H1 (cell line): Measurements from ENCODE around the gene PFKP. TPM values are rescaled to one million over a fixed set of nuclear protein-coding genes. Genes with fewer than 3 reads are reported as not detected.
"Not testable (repeated sequence)": the region's sequence is repeated elsewhere in the genome, so short reads cannot be mapped to it uniquely, and the experiment has no call there.

ENCODE experiments used
- CTCF ChIA-PET: fragments of 300-600 bp; sonication (Branson Sonifier 250); formaldehyde crosslinking; loops from one replicate; lab custom pipeline; 2021; ENCODE audit not compliant: partially characterized antibody; lab: Charles Lee
- POLR2A ChIA-PET: fragments of 300-600 bp; sonication (Branson Sonifier 250); formaldehyde crosslinking; loops from one replicate; lab custom pipeline; 2021; ENCODE audit warnings: inconsistent platforms; ENCODE audit not compliant: partially characterized antibody; lab: Charles Lee
- DNase-seq, 2 experiments: peaks; one replicate each; pipeline versions ENCODE4 v3.0.0 to v3.0.0-alpha.2; 2010 to 2022; ENCODE audit warnings: low spot score in 2 of 2, low read depth in 1 of 2, mixed read lengths in 1 of 2
- FAIRE-seq: peaks from 2 replicates; lab custom pipeline; 2011; peaks lifted over from hg19 to GRCh38; lab: Jason Lieb, UNC
- H2AFZ ChIP-seq: 2 replicates; pipeline ENCODE4 v1.8.1; 2012; ENCODE audit warnings: low read length, inconsistent platforms
- H2AK5ac ChIP-seq: 2 replicates; pipeline ENCODE4 v1.6.1; 2013; ENCODE audit warnings: low read depth, low read length
- H2BK120ac ChIP-seq: replicated peaks from 2 replicates; pipeline ENCODE3; 2013; ENCODE audit warnings: low read depth, low read length, inconsistent platforms
- H2BK12ac ChIP-seq: 2 replicates; pipeline ENCODE4 v1.6.1; 2013; ENCODE audit warnings: low read depth, low read length
- H2BK15ac ChIP-seq: 2 replicates; pipeline ENCODE4 v1.6.1; 2013; ENCODE audit warnings: low read length
- H2BK20ac ChIP-seq: 2 replicates; pipeline ENCODE4 v1.6.1; 2013; ENCODE audit warnings: low read length
- H2BK5ac ChIP-seq: 2 replicates; pipeline ENCODE4 v1.6.1; 2013; ENCODE audit warnings: low read depth, low read length
- H3K14ac ChIP-seq: 2 replicates; pipeline ENCODE4 v1.6.1; 2013; ENCODE audit warnings: inconsistent platforms; ENCODE audit not compliant: insufficient read length
- H3K18ac ChIP-seq: 2 replicates; pipeline ENCODE4 v1.6.1; 2013; ENCODE audit warnings: low read length; ENCODE audit errors: extremely low read depth
- H3K23ac ChIP-seq: 2 replicates; pipeline ENCODE4 v1.6.1; 2013; ENCODE audit warnings: inconsistent platforms; ENCODE audit not compliant: insufficient read length
- H3K23me2 ChIP-seq: 2 replicates; pipeline ENCODE4 v1.6.1; 2013; ENCODE audit warnings: low read depth, low read length
- H3K27ac ChIP-seq: 2 replicates; pipeline ENCODE4 v1.6.1; 2011; ENCODE audit warnings: low read depth, low read length, inconsistent platforms
- H3K27me3 ChIP-seq, 4 experiments: replicated peaks in 1 of 4; 1 replicate in 1 of 4; 2 replicates in 3 of 4; pipeline versions ENCODE4 v1.6.1 to v1.8.1; 2011 to 2013; ENCODE audit warnings: low read length in 3 of 4, mild to moderate bottlenecking in 3 of 4, inconsistent platforms in 2 of 4, mixed read lengths in 2 of 4, moderate library complexity in 1 of 4; ENCODE audit not compliant: control insufficient read depth in 3 of 4, insufficient read depth in 3 of 4; ENCODE audit errors: extremely low read depth in 1 of 4
- H3K36me3 ChIP-seq, 4 experiments: 2 replicates each; pipeline versions ENCODE4 v1.6.1 to v1.8.1; 2011 to 2013; ENCODE audit warnings: mild to moderate bottlenecking in 4 of 4, low read length in 3 of 4, moderate library complexity in 2 of 4, control low read depth in 1 of 4, inconsistent platforms in 1 of 4; ENCODE audit not compliant: insufficient read depth in 4 of 4, control insufficient read depth in 2 of 4
- H3K4ac ChIP-seq: replicated peaks from 2 replicates; pipeline ENCODE3; 2013; ENCODE audit warnings: low read length, low read depth, mixed read lengths, inconsistent platforms; ENCODE audit not compliant: insufficient read length
- H3K4me1 ChIP-seq, 4 experiments: replicated peaks in 1 of 4; 1 replicate in 1 of 4; 2 replicates in 3 of 4; pipeline versions ENCODE4 v1.6.1 to v1.8.1; 2011 to 2013; ENCODE audit warnings: low read length in 3 of 4, inconsistent platforms in 2 of 4, mixed read lengths in 1 of 4; ENCODE audit not compliant: insufficient read depth in 4 of 4, control insufficient read depth in 3 of 4
- H3K4me2 ChIP-seq, 2 experiments: 2 replicates each; pipeline versions ENCODE4 v1.6.1 to v1.8.1; 2011 to 2013; ENCODE audit warnings: low read depth in 2 of 2, low read length in 2 of 2, control low read depth in 1 of 2, inconsistent platforms in 1 of 2, mild to moderate bottlenecking in 1 of 2; ENCODE audit not compliant: insufficient read depth in 1 of 2
- H3K4me3 ChIP-seq, 4 experiments: fragments of 200-600, 300-600 bp in 1 of 4; sonication (generic), shearing (Covaris generic), sonication (Bioruptor Twin) in 1 of 4; 2 replicates each; pipeline versions ENCODE4 v1.5.1 to v1.8.1; 2011 to 2016; ENCODE audit warnings: low read length in 4 of 4, low read depth in 3 of 4, control low read depth in 2 of 4, inconsistent platforms in 2 of 4, mild to moderate bottlenecking in 2 of 4, mixed read lengths in 1 of 4, moderate library complexity in 1 of 4; ENCODE audit not compliant: insufficient read depth in 2 of 4; ENCODE audit errors: extremely low read depth in 1 of 4
- H3K56ac ChIP-seq: replicated peaks from 2 replicates; pipeline ENCODE3; 2013; ENCODE audit warnings: low read depth, mild to moderate bottlenecking, mixed read lengths, low read length, inconsistent platforms; ENCODE audit not compliant: insufficient read length
- H3K79me1 ChIP-seq: 2 replicates; pipeline ENCODE4 v1.6.1; 2013; ENCODE audit warnings: low read depth, low read length, control low read depth
- H3K79me2 ChIP-seq, 2 experiments: 2 replicates each; pipeline versions ENCODE4 v1.6.1 to v1.8.1; 2012 to 2013; ENCODE audit warnings: low read length in 2 of 2, mild to moderate bottlenecking in 2 of 2, inconsistent platforms in 1 of 2; ENCODE audit not compliant: insufficient read depth in 2 of 2, control insufficient read depth in 1 of 2
- H3K9ac ChIP-seq, 4 experiments: replicated peaks in 1 of 4; 1 replicate in 1 of 4; 2 replicates in 3 of 4; pipeline versions ENCODE4 v1.6.1 to v1.8.1; 2011 to 2013; ENCODE audit warnings: low read depth in 3 of 4, low read length in 3 of 4, control low read depth in 2 of 4, mild to moderate bottlenecking in 2 of 4, moderate library complexity in 2 of 4, inconsistent platforms in 1 of 4; ENCODE audit errors: extremely low read depth in 1 of 4
- H3K9me3 ChIP-seq, 2 experiments: 2 replicates each; pipeline versions ENCODE4 v1.6.1 to v1.8.1; 2012 to 2013; ENCODE audit warnings: mild to moderate bottlenecking in 2 of 2, moderate library complexity in 2 of 2, control low read depth in 1 of 2, inconsistent platforms in 1 of 2, low read depth in 1 of 2, low read length in 1 of 2, mixed read lengths in 1 of 2; ENCODE audit not compliant: insufficient read depth in 2 of 2
- H4K20me1 ChIP-seq, 2 experiments: replicated peaks in 1 of 2; 2 replicates each; pipeline versions ENCODE3 to v1.8.1; 2011 to 2013; ENCODE audit warnings: inconsistent platforms in 2 of 2, low read length in 2 of 2, mild to moderate bottlenecking in 1 of 2; ENCODE audit not compliant: insufficient read depth in 2 of 2, control insufficient read depth in 1 of 2
- H4K5ac ChIP-seq: 2 replicates; pipeline ENCODE4 v1.6.1; 2013; ENCODE audit warnings: low read length, low read depth, mixed read lengths, inconsistent platforms; ENCODE audit not compliant: insufficient read length
- H4K8ac ChIP-seq: 2 replicates; pipeline ENCODE4 v1.8.0; 2013; ENCODE audit warnings: mild to moderate bottlenecking, moderate library complexity, low read length, inconsistent platforms; ENCODE audit not compliant: insufficient read depth; ENCODE audit errors: extremely low read depth
- H4K91ac ChIP-seq: replicated peaks from 2 replicates; pipeline ENCODE3; 2013; ENCODE audit warnings: low read length, mixed read lengths, inconsistent platforms; ENCODE audit not compliant: insufficient read length
- CBX5 ChIP-seq: fragments of 300-800, 300-1000 bp; sonication (generic); IDR thresholded peaks from 2 replicates; pipeline ENCODE4 v1.7.1; 2016; ENCODE audit warnings: antibody characterized with exemption, low read length, low read depth
- KDM4A ChIP-seq: IDR thresholded peaks from one replicate; pipeline ENCODE4 v1.7.1; 2012; ENCODE audit warnings: low read depth, mild to moderate bottlenecking, moderate library complexity, low read length, inconsistent platforms; ENCODE audit not compliant: severe bottlenecking
- MAFK ChIP-seq: IDR thresholded peaks from 2 replicates; pipeline ENCODE4 v1.6.1; 2012; ENCODE audit warnings: low read depth, mild to moderate bottlenecking, improper control_type of control experiment, low read length
- NRF1 ChIP-seq: IDR thresholded peaks from 2 replicates; pipeline ENCODE4 v1.6.1; 2011; ENCODE audit warnings: mild to moderate bottlenecking, low read depth, low read length, improper control_type of control experiment
- SP1 ChIP-seq: IDR thresholded peaks from 2 replicates; pipeline ENCODE4 v1.6.1; 2011; ENCODE audit warnings: low read depth, low read length
- YY1 ChIP-seq: IDR thresholded peaks from 2 replicates; pipeline ENCODE4 v1.6.1; 2011; ENCODE audit warnings: low read depth, mild to moderate bottlenecking, low read length
- ZNF274 ChIP-seq: IDR thresholded peaks from 2 replicates; pipeline ENCODE4 v1.7.0; 2012; ENCODE audit warnings: low read length, borderline replicate concordance; ENCODE audit errors: extremely low read depth
- WGBS, 2 experiments: shearing (Covaris generic) in 1 of 2; methylation state at CpG; one replicate each; pipeline versions ENCODE4 v1.1.6 to v1.1.7; 2013 to 2015; ENCODE audit warnings: low lambda C conversion rate in 2 of 2, mixed read lengths in 2 of 2, inconsistent platforms in 1 of 2, low coverage in 1 of 2, missing lambda C conversion rate in 1 of 2; ENCODE audit not compliant: insufficient replicate concordance in 2 of 2, insufficient coverage in 1 of 2, insufficient read length in 1 of 2; ENCODE audit errors: extremely low coverage in 1 of 2, missing lambda C conversion rate in 1 of 2; 5-methylcytosine and 5-hydroxymethylcytosine counted together
- polyA plus RNA-seq, 7 experiments: library from polyadenylated mRNA; depleted of rRNA in 3 of 7; stranded (reverse) in 5 of 7; unstranded in 2 of 7; fragments of >200 nt in 5 of 7; fragments of 200-250 nt in 2 of 7; gene quantifications; 1 replicate in 5 of 7; 2 replicates in 1 of 7; 4 replicates in 1 of 7; pipeline versions ENCODE4 v1.2.1 to v1.2.3, GENCODE V29; 2011 to 2013; ENCODE audit warnings: missing spikeins in 2 of 7, mixed read lengths in 2 of 7
- total RNA-seq: library from RNA; stranded (reverse); fragmentation: NEBNext Ultra II Directional; extraction: Animal tissue kit (Norgen Biotek cat#: 25700); gene quantifications from 2 replicates; pipeline ENCODE4 v1.2.1, GENCODE V29; 2021
- TF ChIP-seq, protein P1 (sequence below): IDR thresholded peaks from 2 replicates; pipeline ENCODE4 v1.6.1; 2012; ENCODE audit warnings: low read length, inconsistent platforms

The PFKP gene
- total and polyA plus RNA-seq, 2 of the 8 experiments (the other 6 are each of a cell fraction or from before 2014, with no cell fraction given) = 51.2 to 128 TPM

DNA sequence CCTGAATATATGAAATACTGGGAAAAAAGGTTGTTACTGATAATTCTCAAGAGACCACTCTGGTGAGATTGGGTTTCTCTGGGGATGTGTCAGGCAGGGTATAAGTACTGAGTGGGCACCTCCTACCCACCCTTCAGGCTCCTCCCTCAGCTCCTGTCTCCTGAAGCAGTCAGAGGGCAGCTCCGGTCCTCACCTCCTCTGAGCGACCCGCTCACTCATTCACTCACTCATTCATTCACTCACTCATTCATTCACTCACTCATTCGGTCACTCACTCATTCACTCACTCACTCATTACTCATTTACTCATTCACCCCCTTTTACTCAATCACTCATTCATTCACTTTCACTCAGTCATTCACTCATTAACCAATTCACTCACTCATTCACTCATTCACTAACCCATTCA is 6.9 kb upstream of the PFKP start (continued):
- no peak for TF ChIP-seq SP1
- TF ChIP-seq, protein P1, sequence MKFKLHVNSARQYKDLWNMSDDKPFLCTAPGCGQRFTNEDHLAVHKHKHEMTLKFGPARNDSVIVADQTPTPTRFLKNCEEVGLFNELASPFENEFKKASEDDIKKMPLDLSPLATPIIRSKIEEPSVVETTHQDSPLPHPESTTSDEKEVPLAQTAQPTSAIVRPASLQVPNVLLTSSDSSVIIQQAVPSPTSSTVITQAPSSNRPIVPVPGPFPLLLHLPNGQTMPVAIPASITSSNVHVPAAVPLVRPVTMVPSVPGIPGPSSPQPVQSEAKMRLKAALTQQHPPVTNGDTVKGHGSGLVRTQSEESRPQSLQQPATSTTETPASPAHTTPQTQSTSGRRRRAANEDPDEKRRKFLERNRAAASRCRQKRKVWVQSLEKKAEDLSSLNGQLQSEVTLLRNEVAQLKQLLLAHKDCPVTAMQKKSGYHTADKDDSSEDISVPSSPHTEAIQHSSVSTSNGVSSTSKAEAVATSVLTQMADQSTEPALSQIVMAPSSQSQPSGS = no peak
- TF ChIP-seq KDM4A = no peak
- TF ChIP-seq NRF1 = no peak
- no peak for TF ChIP-seq MAFK
- TF ChIP-seq ZNF274 = no peak
- no peak for TF ChIP-seq YY1
- TF ChIP-seq CBX5 = no peak

DNA sequence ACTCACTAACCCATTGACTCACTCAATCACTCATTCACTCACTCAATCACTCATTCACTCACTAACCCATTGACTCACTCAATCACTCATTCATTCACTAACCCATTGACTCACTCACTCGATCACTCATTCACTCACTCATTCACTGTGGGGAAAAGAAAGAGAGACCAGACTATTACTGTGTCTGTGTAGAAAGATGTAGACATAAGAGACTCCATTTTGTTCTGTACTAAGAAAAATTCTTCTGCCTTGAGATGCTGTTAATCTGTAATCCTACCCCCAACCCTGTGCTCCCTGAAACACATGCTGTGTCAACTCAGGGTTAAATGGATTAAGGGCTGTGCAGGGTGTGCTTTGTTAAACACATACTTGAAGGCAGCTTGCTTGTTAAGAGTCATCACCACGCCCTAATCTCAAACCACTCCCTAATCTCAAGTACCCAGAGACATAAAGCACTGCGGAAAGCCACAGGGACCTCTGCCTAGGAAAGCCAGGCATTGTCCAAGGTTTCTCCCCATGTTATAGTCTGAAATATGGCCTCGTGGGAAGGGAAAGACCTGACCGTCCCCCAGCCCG is 5.9 kb upstream of the PFKP start:
- H3K4me1 ChIP-seq, H3K9ac ChIP-seq, H2AFZ ChIP-seq, DNase-seq, H3K79me2 ChIP-seq, H3K36me3 ChIP-seq, H2BK15ac ChIP-seq, H4K91ac ChIP-seq, H2BK20ac ChIP-seq, H4K5ac ChIP-seq, H3K27ac ChIP-seq, CTCF ChIA-PET, H3K23ac ChIP-seq, H3K23me2 ChIP-seq, H3K56ac ChIP-seq, FAIRE-seq, H3K18ac ChIP-seq, POLR2A ChIA-PET, H4K8ac ChIP-seq, H2BK120ac ChIP-seq, H3K79me1 ChIP-seq, H3K9me3 ChIP-seq, H2BK5ac ChIP-seq, H3K4me3 ChIP-seq, H2AK5ac ChIP-seq, H2BK12ac ChIP-seq, H3K4ac ChIP-seq, H3K14ac ChIP-seq, H3K4me2 ChIP-seq, H4K20me1 ChIP-seq, H3K27me3 ChIP-seq: not testable (repeated sequence)
- WGBS, 2 experiments = 84% methylated on average over 6 of the region's 6 CpGs; no CpG with 5 or more reads in 1 of the 2 experiments
